Bronchial epithelial cell (primary cell): ENCODE results near the gene C17orf100. TPM values are rescaled to one million over a fixed set of nuclear protein-coding genes. Genes with fewer than 3 reads are reported as not detected.

Experiments
- DNase-seq: peaks from one replicate; pipeline ENCODE4 v3.0.0-alpha.2; 2010; ENCODE audit warnings: low read depth
- FAIRE-seq: peaks from 2 replicates; lab custom pipeline; 2011; peaks lifted over from hg19 to GRCh38; lab: Jason Lieb, UNC
- H3K27me3 ChIP-seq: 2 replicates; pipeline ENCODE4 v1.5.1; 2011; ENCODE audit warnings: low read length; ENCODE audit not compliant: control insufficient read depth, insufficient read depth
- H3K36me3 ChIP-seq: 2 replicates; pipeline ENCODE4 v1.5.1; 2011; ENCODE audit warnings: low read length; ENCODE audit not compliant: control insufficient read depth, insufficient read depth
- H3K4me3 ChIP-seq: 2 replicates; pipeline ENCODE4 v1.5.1; 2011; ENCODE audit warnings: mild to moderate bottlenecking, low read depth, low read length, control low read depth
- CTCF ChIP-seq: IDR thresholded peaks from 2 replicates; pipeline ENCODE4 v1.5.1; 2011; ENCODE audit warnings: mild to moderate bottlenecking, moderate library complexity, low read length, control low read depth, inconsistent platforms; ENCODE audit not compliant: insufficient read depth, severe bottlenecking
- total RNA-seq: library from RNA; depleted of rRNA; stranded (reverse); fragments of >200 nt; gene quantifications from 2 replicates; pipeline ENCODE4 v1.2.1, GENCODE V29; 2014

C17orf100 gene
- total RNA-seq, 1 donor from 2014 or later: 0.53 TPM

GRCh38 chr17:6702567-6703215 is 51.1 kb downstream of the C17orf100 start:
- H3K36me3 ChIP-seq: no peaks in the 10 kb centered on the region
- H3K4me3 ChIP-seq: no peak overlapping the region
- TF ChIP-seq CTCF: no peak
- no peak for FAIRE-seq
- H3K27me3 ChIP-seq: peaks cover 2% of the 10 kb centered on the region
- no peak for DNase-seq

Other genes with a start within 250 kb of the C17orf100 start
- gene AIPL1, start 216.6 kb upstream of the C17orf100 start, total RNA-seq: under 0.01 TPM in 1 of 2 replicates, not detected in the other
- gene PIMREG, start 207.3 kb upstream of the C17orf100 start, total RNA-seq: 0.13 and 0.26 TPM in 2 replicates
- gene PITPNM3, start 95.2 kb upstream of the C17orf100 start, total RNA-seq: 25.0 and 42.9 TPM in 2 replicates
- gene KIAA0753, start 11.1 kb upstream of the C17orf100 start, total RNA-seq: 6.6 and 9.2 TPM in 2 replicates
- 222 and 317 TPM in 2 replicates for gene TXNDC17, start 10.7 kb upstream of the C17orf100 start, total RNA-seq
- 11.1 and 11.6 TPM in 2 replicates for gene MED31, start 157 bp upstream of the C17orf100 start, total RNA-seq
- 0.38 and 0.53 TPM in 2 replicates for gene SLC13A5, start 61.6 kb downstream of the C17orf100 start, total RNA-seq
- gene XAF1, start 104.3 kb downstream of the C17orf100 start, total RNA-seq: under 0.01 and 0.53 TPM in 2 replicates
- 0.13 TPM in 1 of 2 replicates, not detected in the other for gene FBXO39, start 124.5 kb downstream of the C17orf100 start, total RNA-seq
- not detected in 2 replicates for gene TEKT1, start 180.0 kb downstream of the C17orf100 start, total RNA-seq